Esophagus squamous epithelium (tissue), 5 donors: ENCODE results near the gene KRT39. TPM values are rescaled to one million over a fixed set of nuclear protein-coding genes. Genes with fewer than 3 reads are reported as not detected.

Source experiments
- DNase-seq: peaks from one replicate; lab custom pipeline; 2025; lab: John Stamatoyannopoulos, UW
- H3K27ac ChIP-seq, 4 donors: fragments of 200-600 bp; sonication (generic); one replicate each; pipeline ENCODE4 v1.5.1; 2016 to 2019; ENCODE audit warnings: mild to moderate bottlenecking in 1 of 4
- H3K27me3 ChIP-seq, 4 donors: fragments of 200-600 bp; sonication (generic); 1 replicate in 3 of 4; 2 replicates in 1 of 4; pipeline versions ENCODE4 v1.5.1 to v1.6.0; 2017 to 2021; ENCODE audit warnings: antibody characterized with exemption in 1 of 4
- H3K36me3 ChIP-seq, 3 donors: fragments of 200-600 bp; sonication (generic); one replicate each; pipeline ENCODE4 v1.5.1; 2016 to 2019
- H3K4me1 ChIP-seq, 3 donors: fragments of 200-600 bp; sonication (generic); one replicate each; pipeline ENCODE4 v1.5.1; 2017 to 2019
- H3K4me3 ChIP-seq, 4 donors: fragments of 200-600 bp; sonication (generic); 1 replicate in 3 of 4; 2 replicates in 1 of 4; pipeline ENCODE4 v1.5.1; 2016 to 2019; ENCODE audit warnings: mild to moderate bottlenecking in 2 of 4, moderate library complexity in 1 of 4
- H3K9me3 ChIP-seq, 3 donors: fragments of 200-600 bp; sonication (generic); one replicate each; pipeline ENCODE4 v1.5.1; 2016 to 2019
- CTCF ChIP-seq, 6 experiments: fragments of 450-650 bp in 4 of 6; fragments of 200-600 bp in 2 of 6; sonication (generic) in 2 of 6; IDR thresholded peaks; one replicate each; pipeline ENCODE4 v1.5.1; 2016 to 2019; ENCODE audit warnings: antibody characterized with exemption in 6 of 6, mild to moderate bottlenecking in 4 of 6, moderate library complexity in 4 of 6
- POLR2A ChIP-seq, 4 donors: fragments of 450-650 bp; IDR thresholded peaks; one replicate each; pipeline ENCODE4 v1.6.1; 2017; ENCODE audit warnings: antibody characterized with exemption in 4 of 4, mild to moderate bottlenecking in 4 of 4, moderate library complexity in 3 of 4
- WGBS, 2 donors: methylation state at CpG; one replicate each; pipeline ENCODE4 v1.1.5; 2018; 5-methylcytosine and 5-hydroxymethylcytosine counted together
- intact Hi-C: fragments of 100-400 bp; cut with DNase I; formaldehyde crosslinking; loops from one replicate; pipeline ENCODE4 v1.15.0; 2022
- total RNA-seq, 4 donors: library from RNA; depleted of rRNA; stranded (reverse); fragments of >200 nt; gene quantifications; one replicate each; pipeline ENCODE4 v1.1.0, GENCODE V29; 2016
- donor health status: DM: yes; HTN: yes; CAD: no.

The KRT39 gene
- total RNA-seq, 4 donors from 2014 or later, result not detected

- intact Hi-C loops, result loop anchor here (5.0 kb wide), 1 partner anchor 114 kb away; no protein-coding TSS in a partner anchor
- Histone ChIP-seq H3K27ac (no peak overlapping the region), H3K4me3 (no peak overlapping the region), H3K9me3 (no peaks in the 10 kb centered on the region), H3K36me3 (no peaks in the 10 kb centered on the region), H3K4me1 (peaks cover 4 to 40% (median 16%) of the 10 kb centered on the region in 3 donors), H3K27me3 (no peaks in the 10 kb centered on the region)
- WGBS, 2 donors, result 89 to 91% methylated on average over 1 of the region's 1 CpG
- TF ChIP-seq POLR2A (IDR thresholded peaks at IDR 0.05) (no peak), CTCF (IDR thresholded peaks at IDR 0.05) (no peak)
- no peak for DNase-seq
Measured at GRCh38 chr17:40961591-40961990, 5.2 kb downstream of the KRT39 start.

- no peak for DNase-seq
- no peak for TF ChIP-seq CTCF (IDR thresholded peaks at IDR 0.05)
- H3K9me3 ChIP-seq, result no peaks in the 10 kb centered on the region
- WGBS, 2 donors, result 77 to 79% methylated on average over 10 of the region's 10 CpGs
- peaks cover 4 to 49% (median 20%) of the 10 kb centered on the region in 3 donors for H3K4me1 ChIP-seq
- intact Hi-C loops, result loop anchor here (5.0 kb wide), 1 partner anchor 113 kb away; no protein-coding TSS in a partner anchor
- peak overlapping the region in 1 of 4 donors; percentile 63 for H3K27ac ChIP-seq
- H3K27me3 ChIP-seq, result no peaks in the 10 kb centered on the region
- H3K4me3 ChIP-seq, result peak overlapping the region in 1 of 4 donors; percentile 1
- no peaks in the 10 kb centered on the region for H3K36me3 ChIP-seq
Measured at GRCh38 chr17:40960144-40960543, 6.6 kb downstream of the KRT39 start.

GRCh38 chr17:40958086-40958953 is 8.4 kb downstream of the KRT39 start:
- TF ChIP-seq CTCF (IDR thresholded peaks at IDR 0.05), result no peak
- no peak for TF ChIP-seq POLR2A (IDR thresholded peaks at IDR 0.05)
- H3K4me3 ChIP-seq, result no peak overlapping the region
- no peak for DNase-seq
- no peaks in the 10 kb centered on the region for H3K36me3 ChIP-seq
- WGBS, 2 donors, result 69 to 71% methylated on average over 12 of the region's 12 CpGs
- H3K27me3 ChIP-seq, result peaks cover 0 to 10% (median 0%) of the 10 kb centered on the region in 4 donors
- H3K9me3 ChIP-seq, result no peaks in the 10 kb centered on the region
- peak overlapping the region; percentile 5 to 63 (median 43) for H3K27ac ChIP-seq
- intact Hi-C loops, result no loop called here
- peaks cover 4 to 55% (median 21%) of the 10 kb centered on the region in 3 donors for H3K4me1 ChIP-seq

- intact Hi-C loops, result no loop called here
- no peak for DNase-seq
- 48 to 53% methylated on average over 8 of the region's 8 CpGs for WGBS, 2 donors
Measured at GRCh38 chr17:40956401-40957254, 10.1 kb downstream of the KRT39 start.

More at GRCh38 chr17:40956401-40957254, 10.1 kb downstream of the KRT39 start:
- peaks cover 4 to 70% (median 29%) of the 10 kb centered on the region in 3 donors for H3K4me1 ChIP-seq
- H3K36me3 ChIP-seq, result no peaks in the 10 kb centered on the region
- H3K4me3 ChIP-seq, result no peak overlapping the region
- H3K27me3 ChIP-seq, result peaks cover 0 to 10% (median 0%) of the 10 kb centered on the region in 4 donors
- H3K9me3 ChIP-seq, result no peaks in the 10 kb centered on the region
- peak overlapping the region in 3 of 4 donors; percentile 35 to 63 (median 51) for H3K27ac ChIP-seq
- TF ChIP-seq POLR2A (IDR thresholded peaks at IDR 0.05) (no peak), CTCF (IDR thresholded peaks at IDR 0.05) (no peak)
